Activated T-helper 2 cell treated with anti-CD3 and anti-CD28 coated beads, Interferon-gamma antibody, Interleukin-2, Interleukin-4, amounts not matched to agents 10 μg/mL and 5 μg/mL and 100 μg/mL, durations not matched to agents 14 hours and 24 hours and 36 hours (primary cell): ENCODE data around the gene FADS6. TPM values are rescaled to one million over a fixed set of nuclear protein-coding genes. Genes with fewer than 3 reads are reported as not detected.

ENCODE experiments used
- DNase-seq: peaks from one replicate; pipeline ENCODE4 v3.0.0; 2021; ENCODE audit warnings: low spot score
- H3K27ac Mint-ChIP-seq: one replicate; pipeline ENCODE4 v1.8.0; 2021; ENCODE audit warnings: mixed read lengths
- H3K27me3 Mint-ChIP-seq: one replicate; pipeline ENCODE4 v1.8.0; 2021; ENCODE audit warnings: low read depth, mixed read lengths
- H3K36me3 Mint-ChIP-seq: one replicate; pipeline ENCODE4 v1.8.0; 2021; ENCODE audit warnings: low read depth, mixed read lengths
- H3K4me1 Mint-ChIP-seq: one replicate; pipeline ENCODE4 v1.8.0; 2021; ENCODE audit warnings: low read depth, mixed read lengths
- H3K4me3 Mint-ChIP-seq: one replicate; pipeline ENCODE4 v1.8.0; 2021; ENCODE audit warnings: low read depth, mild to moderate bottlenecking, moderate library complexity, mixed read lengths
- H3K9me3 Mint-ChIP-seq: one replicate; pipeline ENCODE4 v1.8.0; 2021; ENCODE audit warnings: mixed read lengths
- intact Hi-C: fragments of 100-400 bp; cut with micrococcal nuclease; formaldehyde crosslinking; loops from one replicate; pipeline ENCODE4 v1.15.1; 2023
- total RNA-seq: library from RNA; stranded (reverse); gene quantifications from 2 replicates; pipeline ENCODE4 v1.2.3, GENCODE V29; 2022

Gene FADS6
- total RNA-seq, 1 donor from 2014 or later, result not detected

DNA sequence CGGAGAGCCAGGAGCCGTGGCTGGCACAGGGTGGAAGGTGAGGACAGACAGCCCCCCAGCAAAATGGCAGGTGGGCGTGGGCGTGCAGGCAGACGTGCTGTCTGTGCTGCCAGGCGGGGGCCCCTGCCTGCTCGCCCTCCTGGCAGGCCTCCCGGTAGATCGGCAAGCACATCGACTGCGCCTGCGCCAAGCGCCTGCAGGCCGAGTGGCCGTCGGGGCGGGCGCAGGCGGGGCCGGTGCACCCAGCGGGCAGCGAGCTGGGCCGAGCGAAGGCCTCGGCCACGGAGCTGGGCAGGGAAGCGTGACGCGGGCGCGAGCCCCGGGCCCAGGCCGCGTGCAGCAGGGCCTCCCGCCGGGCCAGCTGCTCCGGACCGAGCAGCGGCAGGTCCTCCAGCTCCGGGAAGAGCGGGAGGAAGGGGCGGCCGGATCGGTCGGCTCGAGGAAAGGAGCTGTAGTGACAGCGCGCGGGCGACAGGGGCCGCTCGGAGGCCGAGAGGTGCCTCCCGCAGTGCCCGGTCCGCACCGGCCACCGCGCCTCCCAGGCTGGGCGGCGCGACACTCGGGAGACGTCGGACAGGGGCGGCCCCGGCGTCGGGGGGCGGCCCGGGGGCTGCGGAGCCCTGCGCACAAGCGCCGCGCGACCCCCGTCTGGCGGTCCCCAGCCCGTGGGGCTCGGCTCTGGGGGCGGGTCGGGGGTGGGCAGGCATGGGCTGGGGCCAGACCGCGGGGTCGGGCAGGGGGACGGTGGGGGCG is 50.7 kb downstream of the FADS6 start:
- Mint-ChIP-seq H3K4me1 (peaks cover 5% of the 10 kb centered on the region), H3K27me3 (peaks cover 15% of the 10 kb centered on the region), H3K36me3 (peaks cover 3% of the 10 kb centered on the region), H3K9me3 (no peaks in the 10 kb centered on the region), H3K27ac (no peak overlapping the region), H3K4me3 (no peak overlapping the region)
- intact Hi-C loops, result no loop called here
- no peak for DNase-seq

DNA sequence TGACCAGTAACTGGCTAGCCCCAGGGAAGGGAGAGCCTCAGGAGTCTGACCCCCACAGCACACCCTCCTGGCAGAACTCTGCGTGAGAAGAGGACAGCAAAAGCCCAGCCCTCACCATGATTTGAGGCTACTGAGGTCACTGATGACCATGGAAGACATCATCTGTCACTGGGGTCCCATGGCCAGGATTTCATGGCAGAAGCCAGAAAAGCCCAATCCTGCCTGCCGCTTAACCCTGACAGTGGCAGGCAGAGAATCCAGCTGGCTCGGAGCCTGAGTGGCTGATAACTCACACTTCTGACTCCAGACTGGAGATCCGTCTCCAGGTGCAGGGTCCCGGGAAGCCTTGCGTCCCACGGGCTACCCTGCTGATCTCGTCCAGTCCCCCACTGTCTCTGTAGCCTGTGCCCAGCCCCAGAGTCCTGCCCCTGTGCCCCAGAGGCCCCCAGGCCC is 51.3 kb downstream of the FADS6 start:
- Mint-ChIP-seq H3K4me3 (no peak overlapping the region), H3K27ac (no peak overlapping the region), H3K27me3 (peaks cover 15% of the 10 kb centered on the region), H3K4me1 (peaks cover 5% of the 10 kb centered on the region), H3K9me3 (no peaks in the 10 kb centered on the region), H3K36me3 (peaks cover 3% of the 10 kb centered on the region)
- no peak for DNase-seq
- intact Hi-C loops, result no loop called here

GRCh38 chr17:74840989-74841666 is 52.3 kb downstream of the FADS6 start:
- peaks cover 5% of the 10 kb centered on the region for H3K4me1 Mint-ChIP-seq
- no peak overlapping the region for H3K27ac Mint-ChIP-seq
- H3K4me3 Mint-ChIP-seq, result no peak overlapping the region
- no peak for DNase-seq
- H3K27me3 Mint-ChIP-seq, result peaks cover 15% of the 10 kb centered on the region
- no peaks in the 10 kb centered on the region for H3K9me3 Mint-ChIP-seq
- intact Hi-C loops, result no loop called here
- H3K36me3 Mint-ChIP-seq, result peaks cover 3% of the 10 kb centered on the region

DNA sequence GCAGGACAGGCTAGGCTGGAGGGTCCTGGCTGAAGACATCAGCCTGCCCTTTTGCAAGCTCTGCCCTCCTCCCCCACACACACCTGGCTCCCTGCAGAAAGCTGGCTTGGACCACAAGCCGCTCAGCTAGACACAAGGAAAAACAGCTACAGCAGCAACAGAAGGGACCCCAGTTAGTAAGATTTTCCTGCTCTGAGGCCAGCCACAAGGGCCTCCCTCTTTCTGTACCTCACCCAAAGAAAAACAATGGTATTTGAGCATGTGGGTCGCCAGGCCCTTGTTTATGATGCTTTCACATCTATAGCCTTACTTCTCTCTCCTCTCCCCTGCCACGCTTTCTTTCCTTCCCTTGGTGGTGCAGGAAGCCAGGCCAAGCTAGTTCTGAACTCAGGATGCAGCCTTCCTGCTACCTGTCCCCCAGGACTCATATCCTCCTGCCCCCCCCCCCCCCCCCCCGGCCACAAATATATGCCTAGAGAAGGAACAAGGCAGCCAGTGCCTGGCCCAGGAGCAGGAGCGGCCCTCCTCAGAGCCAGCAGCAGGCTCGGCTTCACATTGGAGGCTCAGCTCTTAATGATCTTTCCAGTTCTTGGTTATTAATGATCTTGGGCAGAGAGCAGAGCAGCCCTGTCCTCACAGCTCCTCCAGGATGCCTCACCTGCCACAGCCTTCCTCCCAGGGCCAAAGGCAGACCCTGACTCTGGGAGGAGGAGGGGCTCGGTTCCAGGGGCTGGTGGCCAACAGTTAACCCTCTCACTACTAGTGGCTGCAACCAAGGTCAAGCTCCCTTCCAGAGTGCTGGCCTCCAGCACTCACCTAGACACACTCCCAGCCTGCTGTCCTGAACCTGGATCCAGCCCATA is 53.2 kb downstream of the FADS6 start:
- H3K4me3 Mint-ChIP-seq, result no peak overlapping the region
- no peaks in the 10 kb centered on the region for H3K9me3 Mint-ChIP-seq
- peaks cover 15% of the 10 kb centered on the region for H3K27me3 Mint-ChIP-seq
- peaks cover 3% of the 10 kb centered on the region for H3K36me3 Mint-ChIP-seq
- peaks cover 5% of the 10 kb centered on the region for H3K4me1 Mint-ChIP-seq
- no peak for DNase-seq
- intact Hi-C loops, result no loop called here
- no peak overlapping the region for H3K27ac Mint-ChIP-seq

- peaks cover 11% of the 10 kb centered on the region for H3K27me3 Mint-ChIP-seq
- intact Hi-C loops, result no loop called here
- H3K27ac Mint-ChIP-seq, result no peak overlapping the region
- no peaks in the 10 kb centered on the region for H3K9me3 Mint-ChIP-seq
- H3K36me3 Mint-ChIP-seq, result peaks cover 3% of the 10 kb centered on the region
- H3K4me3 Mint-ChIP-seq, result no peak overlapping the region
- DNase-seq, result no peak
- peaks cover 5% of the 10 kb centered on the region for H3K4me1 Mint-ChIP-seq
Observed at GRCh38 chr17:74838274-74838673, 55.2 kb downstream of the FADS6 start.

- no peak overlapping the region for H3K4me3 Mint-ChIP-seq
Observed at GRCh38 chr17:74836691-74837467, 56.6 kb downstream of the FADS6 start.

DNA sequence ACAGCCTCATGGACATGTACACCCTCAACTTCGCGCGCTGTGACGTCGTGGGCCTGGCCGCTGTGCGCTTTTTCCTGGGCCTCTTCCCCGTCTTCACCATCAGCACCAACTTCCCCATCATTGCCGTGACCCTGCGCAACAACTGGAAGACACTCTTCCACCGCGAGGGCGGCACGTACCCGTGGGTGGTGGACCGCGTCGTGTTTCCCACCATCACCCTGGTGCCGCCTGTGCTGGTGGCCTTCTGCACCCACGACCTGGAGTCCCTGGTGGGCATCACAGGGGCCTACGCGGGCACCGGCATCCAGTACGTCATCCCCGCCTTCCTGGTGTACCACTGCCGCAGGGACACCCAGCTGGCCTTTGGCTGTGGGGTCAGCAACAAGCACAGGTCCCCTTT is 57.2 kb downstream of the FADS6 start:
- Mint-ChIP-seq H3K27ac (no peak overlapping the region), H3K9me3 (no peaks in the 10 kb centered on the region), H3K4me1 (peaks cover 5% of the 10 kb centered on the region), H3K36me3 (peaks cover 2% of the 10 kb centered on the region), H3K27me3 (peaks cover 3% of the 10 kb centered on the region), H3K4me3 (no peak overlapping the region)
- intact Hi-C loops, result no loop called here
- DNase-seq, result no peak

More at GRCh38 chr17:74836691-74837467, 56.6 kb downstream of the FADS6 start:
- H3K9me3 Mint-ChIP-seq, result no peaks in the 10 kb centered on the region
- DNase-seq, result no peak
- peaks cover 7% of the 10 kb centered on the region for H3K27me3 Mint-ChIP-seq
- no peak overlapping the region for H3K27ac Mint-ChIP-seq
- intact Hi-C loops, result no loop called here
- peaks cover 3% of the 10 kb centered on the region for H3K36me3 Mint-ChIP-seq
- H3K4me1 Mint-ChIP-seq, result peaks cover 5% of the 10 kb centered on the region

GRCh38 chr17:74833501-74834377 is 59.7 kb downstream of the FADS6 start:
- Mint-ChIP-seq H3K4me3 (no peak overlapping the region), H3K9me3 (no peaks in the 10 kb centered on the region), H3K36me3 (no peaks in the 10 kb centered on the region), H3K4me1 (no peaks in the 10 kb centered on the region), H3K27ac (no peak overlapping the region), H3K27me3 (no peaks in the 10 kb centered on the region)
- DNase-seq, result no peak
- intact Hi-C loops, result no loop called here

- intact Hi-C loops, result no loop called here
Observed at GRCh38 chr17:74832421-74832820, 61.0 kb downstream of the FADS6 start.

DNA sequence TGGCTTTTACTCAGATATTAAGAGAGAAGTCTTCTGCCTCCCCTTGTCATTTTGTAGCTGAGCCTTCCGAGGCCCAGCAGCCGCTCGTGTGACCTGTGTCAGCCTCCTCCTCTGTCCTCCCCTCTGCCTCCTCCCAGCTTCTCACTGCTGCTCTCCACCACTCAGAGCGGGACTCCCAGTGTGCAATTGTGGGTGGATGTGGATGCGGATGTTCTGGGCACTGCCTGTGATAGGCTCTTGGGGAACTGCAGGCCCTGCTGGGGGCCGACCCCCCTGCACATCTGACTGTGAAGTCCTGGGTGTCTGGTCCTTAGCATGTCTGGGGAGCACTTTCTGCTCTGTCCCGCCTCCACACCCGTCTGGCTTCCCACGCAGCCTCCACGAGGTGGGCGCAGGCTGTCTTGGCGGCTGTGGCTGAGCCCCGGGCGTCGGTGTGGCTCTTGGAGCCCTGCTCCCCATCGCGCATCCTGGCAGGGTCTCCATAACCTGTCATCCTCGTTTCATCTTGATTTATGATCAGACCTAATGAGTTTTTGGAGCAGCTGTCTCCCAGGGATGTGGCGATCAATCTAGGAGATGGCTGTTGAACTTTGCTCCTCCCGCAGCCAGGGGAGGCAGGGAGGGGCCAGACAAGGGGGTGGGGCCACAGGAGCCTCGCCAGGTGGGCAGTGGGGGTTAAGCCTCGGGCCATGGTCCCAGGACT is 61.8 kb downstream of the FADS6 start:
- Mint-ChIP-seq H3K36me3 (no peaks in the 10 kb centered on the region), H3K27me3 (no peaks in the 10 kb centered on the region), H3K4me3 (no peak overlapping the region), H3K9me3 (no peaks in the 10 kb centered on the region), H3K4me1 (no peaks in the 10 kb centered on the region), H3K27ac (no peak overlapping the region)
- intact Hi-C loops, result no loop called here
- no peak for DNase-seq

More at GRCh38 chr17:74832421-74832820, 61.0 kb downstream of the FADS6 start:
- Mint-ChIP-seq H3K4me3 (no peak overlapping the region), H3K27ac (no peak overlapping the region), H3K27me3 (no peaks in the 10 kb centered on the region), H3K4me1 (no peaks in the 10 kb centered on the region), H3K9me3 (no peaks in the 10 kb centered on the region), H3K36me3 (no peaks in the 10 kb centered on the region)
- no peak for DNase-seq

DNA sequence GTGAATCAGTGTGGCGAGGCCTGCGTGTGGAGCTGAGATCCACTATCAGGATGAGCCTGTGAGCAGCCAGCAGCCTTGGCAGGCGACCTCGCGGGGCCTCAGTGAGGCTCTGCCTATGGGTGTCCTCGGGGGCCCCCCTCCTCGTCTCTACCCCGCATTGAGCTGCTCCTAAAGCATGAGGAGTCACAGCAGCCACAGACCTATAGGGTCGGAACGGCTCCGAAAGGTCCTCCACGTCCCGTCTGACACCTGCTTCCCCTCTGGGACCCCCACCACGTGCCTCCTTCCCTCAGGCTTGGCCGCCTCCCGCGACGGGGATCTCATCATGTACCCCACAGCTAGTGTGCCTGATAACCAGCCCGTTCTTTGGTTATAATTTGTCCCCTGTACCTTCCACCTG is 62.6 kb downstream of the FADS6 start:
- DNase-seq, result no peak
- Mint-ChIP-seq H3K27me3 (no peaks in the 10 kb centered on the region), H3K9me3 (no peaks in the 10 kb centered on the region), H3K4me1 (no peaks in the 10 kb centered on the region), H3K36me3 (no peaks in the 10 kb centered on the region), H3K4me3 (no peak overlapping the region), H3K27ac (no peak overlapping the region)
- intact Hi-C loops, result no loop called here
